Islet of Langerhans (tissue), 1 donor: ENCODE data around the gene ZNF280D.
"Not testable (repeated sequence)": the region's sequence is repeated elsewhere in the genome, so short reads cannot be mapped to it uniquely, and the experiment has no call there.

Experiments
- FAIRE-seq: peaks from one replicate; lab custom pipeline; 2011; peaks lifted over from hg19 to GRCh38; lab: Jason Lieb, UNC

The ZNF280D gene

GRCh38 chr15:56733136-56734012 is at the start of gene ZNF280D:
Gene ZNF280D, minus strand, starts transcription at chr15:56733509. Its CDS starts 26,400 bp downstream, at chr15:56707109.
- no peak for FAIRE-seq

GRCh38 chr15:56782306-56782705 is 49.0 kb upstream of the ZNF280D start:
- no peak for FAIRE-seq

GRCh38 chr15:56781666-56782065 is 48.4 kb upstream of the ZNF280D start:
- no peak for FAIRE-seq

- not testable (repeated sequence) for FAIRE-seq
These were observed 46.9 kb upstream of the ZNF280D start for GRCh38 chr15:56780102-56780725.

- FAIRE-seq, result not testable (repeated sequence)
These were observed 46.1 kb upstream of the ZNF280D start for GRCh38 chr15:56779449-56779848.

GRCh38 chr15:56778761-56779160 is 45.5 kb upstream of the ZNF280D start:
- FAIRE-seq, result no peak

- FAIRE-seq, result no peak
These were observed 43.5 kb upstream of the ZNF280D start for GRCh38 chr15:56776839-56777238.

- FAIRE-seq, result no peak
These were observed 42.3 kb upstream of the ZNF280D start for GRCh38 chr15:56775641-56776040.

- FAIRE-seq, result no peak
These were observed 41.0 kb upstream of the ZNF280D start for GRCh38 chr15:56774356-56774755.

- no peak for FAIRE-seq
These were observed 39.7 kb upstream of the ZNF280D start for GRCh38 chr15:56772868-56773639.

- no peak for FAIRE-seq
These were observed 36.9 kb upstream of the ZNF280D start for GRCh38 chr15:56770173-56770572.

- FAIRE-seq, result no peak
These were observed 34.0 kb upstream of the ZNF280D start for GRCh38 chr15:56767315-56767714.

- FAIRE-seq, result no peak
These were observed 31.9 kb upstream of the ZNF280D start for GRCh38 chr15:56765251-56765650.

GRCh38 chr15:56763141-56763895 is 30.0 kb upstream of the ZNF280D start:
- FAIRE-seq, result peak; percentile 51

- no peak for FAIRE-seq
These were observed 26.9 kb upstream of the ZNF280D start for GRCh38 chr15:56760186-56760585.

GRCh38 chr15:56759450-56759845 is 26.1 kb upstream of the ZNF280D start:
- FAIRE-seq, result no peak

GRCh38 chr15:56758770-56759449 is 25.6 kb upstream of the ZNF280D start:
- no peak for FAIRE-seq

GRCh38 chr15:56757875-56758274 is 24.6 kb upstream of the ZNF280D start:
- FAIRE-seq, result no peak

- FAIRE-seq, result no peak
These were observed 21.6 kb upstream of the ZNF280D start for GRCh38 chr15:56754772-56755370.

GRCh38 chr15:56752986-56753385 is 19.7 kb upstream of the ZNF280D start:
- FAIRE-seq, result no peak

GRCh38 chr15:56749982-56750381 is 16.7 kb upstream of the ZNF280D start:
- no peak for FAIRE-seq
